GM10248 (cell line): ENCODE results near the gene TPCN2.

Experiments
- CTCF ChIA-PET: fragments of 300-600 bp; sonication (Branson Sonifier 250); formaldehyde crosslinking; extraction: SDS; loops from one replicate; lab custom pipeline; 2021; ENCODE audit warnings: antibody characterized with exemption; lab: Yijun Ruan, JAX
- POLR2A ChIA-PET: fragments of 350-650 bp; sonication (Branson Sonifier 250); formaldehyde crosslinking; extraction: SDS; loops from one replicate; lab custom pipeline; 2020; ENCODE audit warnings: antibody characterized with exemption; lab: Yijun Ruan, JAX
- DNase-seq: peaks from one replicate; pipeline ENCODE4 v3.0.0; 2012; ENCODE audit errors: extremely low spot score
- CTCF ChIP-seq: IDR thresholded peaks from 2 replicates; pipeline ENCODE4 v1.5.1; 2012; ENCODE audit warnings: mild to moderate bottlenecking, low read depth; ENCODE audit errors: extremely low read depth, missing control alignments, control extremely low read depth

The TPCN2 gene

GRCh38 chr11:69030301-69030700 lies 18.4 kb upstream of the TPCN2 start:
- no peak for DNase-seq
- no peak for TF ChIP-seq CTCF
- ChIA-PET POLR2A (no interaction called here), CTCF (no interaction called here)

- DNase-seq = no peak
- CTCF ChIA-PET = interaction anchor here (1.1 to 1.2 kb wide), 2 partner anchors 11 kb away, joined by 4 read pairs; no protein-coding TSS in a partner anchor
- no peak for TF ChIP-seq CTCF
- POLR2A ChIA-PET = no interaction called here
These were observed 15.9 kb upstream of the TPCN2 start for GRCh38 chr11:69032833-69033232.

GRCh38 chr11:69033431-69033830 lies 15.3 kb upstream of the TPCN2 start:
- DNase-seq = no peak
- no peak for TF ChIP-seq CTCF
- CTCF ChIA-PET = interaction anchor here (1.1 to 1.2 kb wide), 2 partner anchors 11 to 12 kb away, joined by 4 read pairs; no protein-coding TSS in a partner anchor
- POLR2A ChIA-PET = no interaction called here

GRCh38 chr11:69034123-69034867 lies 14.4 kb upstream of the TPCN2 start:
- no peak for DNase-seq
- ChIA-PET CTCF (no interaction called here), POLR2A (no interaction called here)
- no peak for TF ChIP-seq CTCF

GRCh38 chr11:69035150-69035945 lies 13.4 kb upstream of the TPCN2 start:
- CTCF ChIA-PET = no interaction called here
- POLR2A ChIA-PET = no interaction called here

More at GRCh38 chr11:69035150-69035945, 13.4 kb upstream of the TPCN2 start:
- no peak for DNase-seq
- TF ChIP-seq CTCF = no peak
